C4-2B (cell line): ENCODE data around the gene REEP1.

Experiments used
- CTCF ChIP-seq: fragments of 450-650 bp; conservative IDR thresholded peaks from 2 replicates; pipeline ENCODE4 v1.5.1; 2017; ENCODE audit warnings: mild to moderate bottlenecking
- ZFX ChIP-seq: fragments of 450-650 bp; IDR thresholded peaks from 2 replicates; pipeline ENCODE4 v1.6.1; 2017

DNA sequence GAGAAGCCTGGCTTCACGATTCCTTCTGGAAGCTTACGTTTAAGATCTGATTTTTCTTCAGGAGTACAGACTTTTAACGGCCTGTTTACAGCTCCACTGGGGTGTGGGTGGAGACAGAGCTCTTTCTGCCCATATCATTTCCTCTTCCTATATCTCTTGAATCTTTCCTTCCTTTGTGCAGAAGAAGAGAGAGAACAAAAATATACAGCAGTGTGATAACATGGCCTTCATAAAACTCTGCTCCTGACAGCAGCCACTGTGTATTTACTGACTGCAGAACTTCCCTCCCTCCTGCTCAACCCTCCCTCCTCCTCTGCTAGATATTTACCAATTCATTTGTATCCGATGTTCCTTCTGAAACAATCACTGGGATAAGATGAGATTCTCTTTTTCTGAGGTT, 34.1 kb upstream of the REEP1 start:
- TF ChIP-seq CTCF (no peak), ZFX (no peak)
